Activated T-helper 1 cell treated with Interleukin-2 at 50 U/mL for 16 hours (primary cell): ENCODE results near the gene MDH1.

ENCODE experiments used
- DNase-seq: peaks from one replicate; pipeline ENCODE4 v3.0.0-alpha.2; 2020; ENCODE audit warnings: low read depth

MDH1 gene

DNA sequence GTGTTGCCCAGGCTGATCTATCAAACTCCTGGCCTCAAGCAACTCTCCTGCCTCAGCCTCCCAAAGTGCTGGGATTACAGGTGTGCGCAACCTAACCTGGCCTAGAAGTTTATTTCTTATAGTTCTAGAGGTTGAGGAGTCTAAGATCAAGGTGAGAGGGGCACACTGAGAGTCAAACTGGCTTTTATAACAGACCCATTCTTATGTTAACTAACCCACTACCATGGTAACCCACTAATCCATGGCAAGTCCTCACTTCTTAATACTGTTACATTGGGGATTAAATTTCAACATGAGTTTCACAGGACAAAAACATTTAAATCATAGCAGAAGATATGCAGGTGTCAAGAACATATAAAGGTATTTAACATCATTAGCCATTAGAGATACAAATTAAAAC lies 50.6 kb downstream of the MDH1 start:
- no peak for DNase-seq

DNA sequence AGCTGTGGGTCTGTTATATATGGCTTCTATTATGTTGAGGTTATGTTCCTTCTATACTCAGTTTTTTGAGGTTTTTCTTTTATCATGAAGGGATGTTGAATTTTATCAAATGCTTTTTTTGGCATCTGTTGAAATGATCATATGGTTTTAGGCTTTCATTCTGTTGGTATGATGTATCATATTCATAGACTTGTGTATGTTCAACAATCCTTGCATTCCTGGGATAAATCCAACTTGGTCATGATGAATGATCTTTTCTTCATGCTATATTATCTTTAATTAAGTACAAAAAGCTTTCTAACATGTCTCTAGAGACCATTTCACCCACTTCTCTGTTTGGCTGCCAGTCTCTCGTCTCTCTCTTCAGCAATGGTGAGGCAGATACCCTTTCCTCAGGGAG lies 54.2 kb downstream of the MDH1 start:
- DNase-seq = no peak

- no peak for DNase-seq
Measured at GRCh38 chr2:63643486-63643885, 54.7 kb downstream of the MDH1 start.

- no peak for DNase-seq
Measured at GRCh38 chr2:63648632-63649031, 59.9 kb downstream of the MDH1 start.

- no peak for DNase-seq
Measured at GRCh38 chr2:63649829-63650228, 61.1 kb downstream of the MDH1 start.

- DNase-seq = no peak
Measured at GRCh38 chr2:63650756-63651155, 62.0 kb downstream of the MDH1 start.

DNA sequence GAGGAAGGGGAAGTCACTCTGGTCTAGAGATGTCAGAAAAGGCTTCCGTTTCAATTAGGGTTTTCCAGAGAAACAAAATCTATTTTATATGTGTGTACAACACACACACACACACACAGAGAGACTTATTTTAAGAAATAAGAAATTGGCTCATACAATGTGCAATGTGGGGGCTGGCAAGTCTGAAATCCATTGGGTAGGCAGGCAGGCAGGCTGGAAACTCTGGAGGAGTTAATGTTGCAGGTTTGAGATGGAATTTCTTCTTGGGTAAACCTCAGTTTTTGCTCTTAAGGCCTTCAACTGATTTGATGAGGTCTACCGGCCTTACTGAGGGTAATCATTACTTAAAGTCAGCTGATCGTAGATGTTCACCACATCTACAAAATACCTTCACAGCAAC lies 62.6 kb downstream of the MDH1 start:
- DNase-seq = no peak

DNA sequence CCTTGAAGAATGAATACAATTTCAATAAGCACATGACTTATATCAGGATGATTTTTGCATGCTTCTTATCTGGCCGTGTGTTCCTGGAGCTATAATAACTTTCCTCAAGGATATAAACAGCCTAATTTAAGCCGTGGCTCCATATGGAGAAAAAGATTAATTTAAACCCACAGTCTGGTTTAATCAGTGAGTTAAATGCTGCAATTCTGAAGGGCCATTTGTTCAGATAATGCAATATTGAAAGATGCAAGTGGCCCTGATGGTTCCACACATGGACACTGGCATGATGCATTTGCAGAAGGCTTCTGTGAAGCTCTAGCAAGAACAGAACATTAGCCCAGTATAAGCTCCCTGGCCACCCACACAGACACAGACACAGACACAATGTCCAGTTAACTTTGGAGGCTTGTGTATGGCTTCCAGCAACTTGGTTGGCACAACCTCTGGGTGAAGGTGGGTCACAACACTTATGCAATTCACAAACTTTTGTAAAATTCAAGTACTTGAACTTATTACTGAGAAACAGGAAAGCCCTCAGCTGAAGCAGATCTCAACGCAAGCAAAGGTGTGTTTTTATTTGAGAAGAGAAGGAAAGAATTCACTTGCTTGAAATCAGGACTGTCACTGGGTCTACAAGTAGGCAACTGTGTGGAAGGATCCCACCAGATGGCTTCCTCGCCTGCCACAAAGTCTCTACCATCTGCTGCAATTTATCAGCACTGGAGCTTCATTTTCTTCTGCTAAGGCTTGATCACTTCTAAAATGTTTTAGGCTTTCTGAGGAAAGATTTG lies 63.3 kb downstream of the MDH1 start:
- DNase-seq = no peak

DNA sequence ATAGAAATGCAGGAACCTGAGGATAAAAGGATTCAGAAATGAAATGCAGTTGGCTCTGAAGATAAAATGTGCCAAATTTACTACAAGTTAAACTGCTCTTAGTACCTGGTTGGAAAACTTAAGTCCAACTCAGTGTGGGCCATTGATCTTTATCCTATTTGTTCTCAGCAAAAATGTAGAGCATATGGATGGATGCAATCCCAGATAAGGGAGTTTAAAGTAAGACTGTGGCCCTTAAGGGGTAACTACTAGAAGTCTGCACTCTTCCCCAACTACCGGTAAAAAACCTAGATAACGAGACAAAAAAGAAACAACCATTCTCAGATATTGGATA lies 63.9 kb downstream of the MDH1 start:
- no peak for DNase-seq

DNA sequence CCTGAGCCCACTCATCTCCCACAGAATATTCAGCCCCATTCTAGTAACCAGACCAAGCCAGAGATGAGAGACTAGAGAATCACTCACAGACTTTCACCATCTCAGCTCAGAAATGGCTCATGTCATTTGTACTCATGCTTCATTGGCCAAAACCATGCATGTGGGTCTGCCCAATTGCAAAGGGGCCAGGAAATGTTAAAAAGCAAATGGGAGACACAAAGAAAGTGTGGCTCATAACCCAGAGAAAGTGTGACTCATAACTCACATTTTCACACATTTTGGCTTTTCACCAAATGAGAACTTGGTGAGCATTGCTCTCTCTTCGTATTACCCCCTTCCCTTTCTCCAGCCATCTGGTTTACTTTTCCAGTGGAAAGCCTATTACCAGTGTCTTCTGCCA lies 66.2 kb downstream of the MDH1 start:
- no peak for DNase-seq
